Germinal center (tissue), 1 donor: ENCODE data around the gene RBM5.

ENCODE experiments used
- DNase-seq: peaks from one replicate; pipeline ENCODE4 v3.0.0; 2012; ENCODE audit warnings: mixed read lengths, low spot score

The RBM5 gene

GRCh38 chr3:50121072-50122032 lies 32.6 kb downstream of the RBM5 start:
- peak; percentile 88 for DNase-seq

GRCh38 chr3:50122071-50122470 lies 33.4 kb downstream of the RBM5 start:
- no peak for DNase-seq

- DNase-seq = no peak
These were observed 34.1 kb downstream of the RBM5 start for GRCh38 chr3:50122661-50123391.

GRCh38 chr3:50123394-50124051 lies 34.8 kb downstream of the RBM5 start:
- no peak for DNase-seq

- DNase-seq = no peak
These were observed 35.5 kb downstream of the RBM5 start for GRCh38 chr3:50124052-50124799.

GRCh38 chr3:50124800-50125178 lies 36.1 kb downstream of the RBM5 start:
- DNase-seq = no peak

- DNase-seq = no peak
These were observed 37.0 kb downstream of the RBM5 start for GRCh38 chr3:50125541-50126286.

- no peak for DNase-seq
These were observed 37.8 kb downstream of the RBM5 start for GRCh38 chr3:50126287-50127211.

- no peak for DNase-seq
These were observed 38.6 kb downstream of the RBM5 start for GRCh38 chr3:50127251-50127691.

GRCh38 chr3:50128001-50128400 lies 39.3 kb downstream of the RBM5 start:
- DNase-seq = no peak

- DNase-seq = no peak
These were observed 41.7 kb downstream of the RBM5 start for GRCh38 chr3:50130436-50130835.

- DNase-seq = no peak
These were observed 43.9 kb downstream of the RBM5 start for GRCh38 chr3:50132421-50133282.

- no peak for DNase-seq
These were observed 44.5 kb downstream of the RBM5 start for GRCh38 chr3:50133283-50133615.

GRCh38 chr3:50134367-50134766 lies 45.6 kb downstream of the RBM5 start:
- DNase-seq = no peak

GRCh38 chr3:50135964-50136363 lies 47.2 kb downstream of the RBM5 start:
- no peak for DNase-seq

GRCh38 chr3:50136714-50137405 lies 48.1 kb downstream of the RBM5 start:
- DNase-seq = no peak

- no peak for DNase-seq
These were observed 48.8 kb downstream of the RBM5 start for GRCh38 chr3:50137531-50137930.
